OCI-LY3 (cell line): Measurements from ENCODE around the gene PPP1R1B.

Experiments
- EZH2phosphoT487 ChIP-seq: fragments of 200-600 bp; shearing (Covaris generic); IDR thresholded peaks from 2 replicates; pipeline ENCODE4 v1.6.1; 2018; ENCODE audit warnings: antibody characterized with exemption, mixed run types, low read depth
- TF ChIP-seq, protein P1 (sequence below): fragments of 200-600, 300-600 bp; sonication (generic); IDR thresholded peaks from 2 replicates; pipeline ENCODE4 v1.5.1; 2014; ENCODE audit warnings: antibody characterized with exemption, low read length, low read depth

DNA sequence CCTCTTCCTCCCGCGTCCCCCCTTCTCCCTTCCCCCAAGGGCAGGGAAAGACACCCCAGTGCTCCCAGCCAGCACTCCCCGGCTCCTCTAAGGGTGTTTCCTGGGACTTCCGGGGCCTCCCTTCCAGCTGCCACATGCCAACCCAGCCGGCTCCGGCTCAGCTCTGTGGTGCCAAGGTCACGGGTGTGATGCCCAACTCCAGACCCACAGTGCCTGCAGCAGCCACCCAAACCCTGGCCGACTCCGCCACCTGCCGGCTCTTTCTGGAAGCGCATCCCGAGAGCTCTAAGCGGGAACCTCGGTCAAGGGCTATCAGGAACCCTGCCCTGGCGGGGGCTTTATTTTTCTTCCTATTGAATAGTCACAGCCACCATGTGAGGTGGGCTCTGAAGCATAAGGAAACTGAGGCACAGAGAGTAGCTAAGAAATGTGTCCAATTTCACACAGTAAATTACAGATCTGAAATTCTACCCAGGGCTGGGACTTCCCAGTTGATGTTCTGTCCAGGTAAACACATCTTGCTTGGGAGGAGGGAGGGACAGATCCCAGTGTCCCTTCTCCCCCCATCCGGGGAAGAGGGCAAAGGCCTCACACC, 3.3 kb upstream of the PPP1R1B start:
- TF ChIP-seq, protein P1, sequence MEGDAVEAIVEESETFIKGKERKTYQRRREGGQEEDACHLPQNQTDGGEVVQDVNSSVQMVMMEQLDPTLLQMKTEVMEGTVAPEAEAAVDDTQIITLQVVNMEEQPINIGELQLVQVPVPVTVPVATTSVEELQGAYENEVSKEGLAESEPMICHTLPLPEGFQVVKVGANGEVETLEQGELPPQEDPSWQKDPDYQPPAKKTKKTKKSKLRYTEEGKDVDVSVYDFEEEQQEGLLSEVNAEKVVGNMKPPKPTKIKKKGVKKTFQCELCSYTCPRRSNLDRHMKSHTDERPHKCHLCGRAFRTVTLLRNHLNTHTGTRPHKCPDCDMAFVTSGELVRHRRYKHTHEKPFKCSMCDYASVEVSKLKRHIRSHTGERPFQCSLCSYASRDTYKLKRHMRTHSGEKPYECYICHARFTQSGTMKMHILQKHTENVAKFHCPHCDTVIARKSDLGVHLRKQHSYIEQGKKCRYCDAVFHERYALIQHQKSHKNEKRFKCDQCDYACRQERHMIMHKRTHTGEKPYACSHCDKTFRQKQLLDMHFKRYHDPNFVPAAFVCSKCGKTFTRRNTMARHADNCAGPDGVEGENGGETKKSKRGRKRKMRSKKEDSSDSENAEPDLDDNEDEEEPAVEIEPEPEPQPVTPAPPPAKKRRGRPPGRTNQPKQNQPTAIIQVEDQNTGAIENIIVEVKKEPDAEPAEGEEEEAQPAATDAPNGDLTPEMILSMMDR: peak; percentile 83
- TF ChIP-seq EZH2phosphoT487: no peak
